Effector memory CD4-positive, alpha-beta T cell (primary cell): ENCODE measurements around the gene LRRC4C.

ENCODE experiments used
- DNase-seq, 3 donors: peaks; one replicate each; pipeline ENCODE4 v3.0.0-alpha.2; 2020
- H3K27ac ChIP-seq: 2 replicates; pipeline ENCODE4 v1.7.0; 2013; ENCODE audit warnings: mild to moderate bottlenecking, low read length, moderate library complexity; ENCODE audit not compliant: insufficient read depth, poor library complexity, severe bottlenecking
- H3K27me3 ChIP-seq: replicated peaks from 2 replicates; pipeline ENCODE4 v1.7.0; 2013; ENCODE audit warnings: mild to moderate bottlenecking, low read length; ENCODE audit not compliant: insufficient read depth, control insufficient read depth, poor library complexity, severe bottlenecking
- H3K36me3 ChIP-seq: 2 replicates; pipeline ENCODE4 v1.7.0; 2013; ENCODE audit warnings: mild to moderate bottlenecking, low read length, moderate library complexity; ENCODE audit not compliant: control insufficient read depth, insufficient read depth
- H3K4me1 ChIP-seq: 2 replicates; pipeline ENCODE4 v1.7.0; 2013; ENCODE audit warnings: low read length, mild to moderate bottlenecking; ENCODE audit not compliant: control insufficient read depth, insufficient read depth, poor library complexity, severe bottlenecking
- H3K4me3 ChIP-seq: 2 replicates; pipeline ENCODE4 v1.7.0; 2013; ENCODE audit warnings: low read length, low read depth, mild to moderate bottlenecking; ENCODE audit not compliant: insufficient read depth, poor library complexity, severe bottlenecking
- H3K9me3 ChIP-seq: 2 replicates; pipeline ENCODE4 v1.7.0; 2013; ENCODE audit warnings: mild to moderate bottlenecking, low read length, moderate library complexity; ENCODE audit not compliant: control insufficient read depth

The LRRC4C gene

DNA sequence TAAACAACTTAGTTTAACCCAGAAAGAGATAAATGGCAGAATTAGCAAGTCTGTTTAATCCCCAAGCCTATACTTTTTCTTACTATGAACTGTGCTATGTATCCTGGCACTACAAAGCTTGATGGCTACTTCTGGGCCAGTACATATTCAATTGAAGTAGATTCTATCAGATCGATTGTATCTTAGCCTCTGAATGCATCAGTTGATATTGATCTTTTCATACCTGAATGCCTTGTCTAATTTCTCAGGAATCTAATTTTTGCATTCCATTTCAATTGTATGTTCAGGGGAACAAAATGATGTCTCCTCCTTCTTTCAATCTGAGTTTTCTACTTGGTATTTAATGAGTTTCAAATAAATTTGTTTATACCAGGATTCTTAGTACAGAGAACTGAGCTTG is 1137.9 kb downstream of the LRRC4C start:
- Histone ChIP-seq H3K27me3 (no peaks in the 10 kb centered on the region), H3K36me3 (no peaks in the 10 kb centered on the region), H3K27ac (no peak overlapping the region), H3K4me3 (no peak overlapping the region), H3K9me3 (no peaks in the 10 kb centered on the region), H3K4me1 (no peaks in the 10 kb centered on the region)
- DNase-seq: no peak

DNA sequence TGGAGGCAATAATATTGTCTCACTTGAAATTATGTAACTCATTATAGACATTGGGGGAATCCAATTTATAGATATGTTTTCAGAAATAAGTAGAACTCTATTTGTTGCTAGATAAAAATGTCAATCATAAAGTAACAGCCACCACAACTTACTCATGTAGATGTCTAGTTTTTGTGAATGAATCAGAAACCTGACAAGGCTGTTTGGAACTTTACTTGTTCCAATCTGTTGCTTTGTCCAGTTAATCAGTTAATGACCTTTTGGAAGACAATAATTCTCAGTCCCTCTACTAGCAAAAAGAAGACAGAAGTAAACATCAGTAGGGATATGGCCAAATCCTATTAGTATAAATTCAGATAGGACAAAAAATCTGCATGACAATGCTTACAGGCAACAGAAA is 1143.3 kb downstream of the LRRC4C start:
- Histone ChIP-seq H3K4me3 (no peak overlapping the region), H3K27me3 (no peaks in the 10 kb centered on the region), H3K27ac (no peak overlapping the region), H3K9me3 (no peaks in the 10 kb centered on the region), H3K36me3 (no peaks in the 10 kb centered on the region), H3K4me1 (no peaks in the 10 kb centered on the region)
- no peak for DNase-seq

DNA sequence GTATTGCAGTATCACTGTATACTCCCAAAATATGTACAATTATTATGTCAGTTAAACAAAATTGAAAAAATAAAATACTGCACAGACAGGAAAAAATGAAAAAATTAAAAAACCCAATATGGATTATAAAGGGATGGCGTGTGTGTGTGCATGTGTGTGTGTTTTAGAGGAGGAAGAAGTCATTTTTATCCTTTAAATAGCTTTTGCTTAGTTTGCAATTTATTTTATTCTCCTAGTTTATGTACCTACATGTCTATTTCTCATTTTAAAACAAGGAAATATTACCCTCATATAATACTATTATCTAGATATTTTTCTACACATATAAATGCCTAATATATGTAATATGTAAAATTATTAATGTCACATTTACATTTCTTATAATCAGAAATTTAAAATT is 1144.3 kb downstream of the LRRC4C start:
- no peaks in the 10 kb centered on the region for H3K27me3 ChIP-seq

DNA sequence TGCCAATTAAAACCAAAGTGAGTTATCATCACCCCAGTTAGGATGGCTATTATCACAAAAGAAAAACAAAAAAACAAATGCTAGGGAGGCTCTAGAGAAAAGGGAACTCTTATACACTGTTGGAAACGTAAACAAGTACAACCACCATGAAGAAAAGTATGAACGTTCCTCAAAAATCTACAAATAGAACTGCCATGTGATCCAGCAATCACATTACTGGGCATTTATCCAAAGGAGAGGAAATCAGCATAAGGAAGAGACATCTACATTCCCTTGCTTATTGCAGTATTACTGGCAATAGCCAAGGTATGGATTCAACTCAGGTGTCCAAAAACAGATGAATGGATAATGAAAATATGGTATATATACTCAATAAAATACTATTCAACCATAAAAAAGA is 1145.1 kb downstream of the LRRC4C start:
- Histone ChIP-seq H3K27ac (no peak overlapping the region), H3K9me3 (no peaks in the 10 kb centered on the region), H3K36me3 (no peaks in the 10 kb centered on the region), H3K27me3 (no peaks in the 10 kb centered on the region), H3K4me1 (no peaks in the 10 kb centered on the region), H3K4me3 (no peak overlapping the region)
- no peak for DNase-seq

More for the DNA sequence above, 1144.3 kb downstream of the LRRC4C start:
- H3K4me3 ChIP-seq: no peak overlapping the region
- no peak for DNase-seq
- no peaks in the 10 kb centered on the region for H3K36me3 ChIP-seq
- no peak overlapping the region for H3K27ac ChIP-seq
- H3K9me3 ChIP-seq: no peaks in the 10 kb centered on the region
- H3K4me1 ChIP-seq: no peaks in the 10 kb centered on the region

DNA sequence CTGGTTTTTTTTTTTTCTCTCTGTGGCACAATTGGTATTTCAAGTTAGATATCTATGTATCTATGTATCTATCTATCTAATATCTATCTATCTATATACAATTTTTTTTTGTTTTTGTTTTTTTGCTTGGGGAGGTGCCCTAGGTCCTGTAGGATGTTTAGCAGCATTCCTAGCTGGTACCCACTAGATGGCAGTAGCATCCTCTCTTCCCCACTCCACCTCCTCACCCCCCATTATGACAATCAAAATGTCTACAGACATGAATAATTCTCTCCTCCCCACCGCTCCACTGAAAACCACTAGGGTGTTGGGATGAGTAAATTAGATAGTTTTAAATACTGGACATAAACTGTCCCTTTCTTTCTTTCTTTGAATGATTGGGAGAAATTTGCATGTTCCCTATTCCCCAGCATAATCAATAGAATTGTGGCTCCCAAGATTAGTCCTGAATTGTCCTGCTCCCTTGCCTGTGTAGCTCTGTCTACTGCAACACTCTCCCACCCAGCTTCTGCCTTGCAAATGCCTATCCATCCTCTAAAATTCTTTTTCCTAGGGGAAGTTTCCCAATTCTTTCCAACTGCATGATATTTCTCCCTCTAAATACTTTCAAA is 1152.4 kb downstream of the LRRC4C start:
- Histone ChIP-seq H3K4me3 (no peak overlapping the region), H3K27me3 (no peaks in the 10 kb centered on the region), H3K36me3 (no peaks in the 10 kb centered on the region), H3K9me3 (no peaks in the 10 kb centered on the region), H3K4me1 (no peaks in the 10 kb centered on the region), H3K27ac (no peak overlapping the region)
- DNase-seq: no peak

DNA sequence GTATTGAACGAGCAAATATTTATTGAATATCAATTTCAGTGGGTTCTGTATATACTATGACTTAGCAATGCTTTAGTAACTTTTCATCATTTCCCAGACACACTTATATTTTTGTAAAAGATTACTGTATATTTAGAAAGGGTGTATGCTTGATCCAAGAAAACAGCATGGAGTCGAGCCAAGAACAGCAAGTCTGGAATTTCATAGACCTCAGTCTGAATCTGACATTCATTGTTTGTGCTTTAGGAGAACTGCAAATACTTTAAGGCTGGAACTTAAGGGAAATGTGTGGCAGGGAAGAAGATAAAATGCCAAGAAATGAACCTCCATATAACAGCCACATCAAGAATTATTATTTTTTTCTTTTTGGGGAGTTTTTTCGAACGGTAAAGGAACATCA is 1156.8 kb downstream of the LRRC4C start:
- no peak overlapping the region for H3K4me3 ChIP-seq
- DNase-seq: no peak
- no peaks in the 10 kb centered on the region for H3K27me3 ChIP-seq
- H3K27ac ChIP-seq: no peak overlapping the region
- no peaks in the 10 kb centered on the region for H3K9me3 ChIP-seq
- H3K4me1 ChIP-seq: no peaks in the 10 kb centered on the region
- no peaks in the 10 kb centered on the region for H3K36me3 ChIP-seq

DNA sequence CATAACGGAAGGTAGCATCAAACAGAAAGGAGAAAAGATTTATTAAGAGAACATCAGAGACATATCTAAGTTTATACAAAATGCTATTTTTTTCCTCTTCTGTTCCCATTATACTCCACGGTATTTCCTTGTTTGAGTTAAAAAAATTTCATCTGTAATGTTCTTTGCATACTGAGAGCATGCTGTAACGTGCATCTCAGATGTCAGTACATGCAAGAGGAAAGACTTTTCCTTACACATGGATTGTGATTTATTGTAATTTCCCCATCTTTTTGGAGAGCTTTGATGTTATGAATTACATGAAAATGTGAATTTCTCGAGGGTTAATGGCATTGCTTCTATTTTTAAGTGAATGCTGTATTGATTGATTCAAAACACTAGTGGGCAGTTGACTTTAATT is 1164.0 kb downstream of the LRRC4C start:
- DNase-seq: no peak
- no peaks in the 10 kb centered on the region for H3K36me3 ChIP-seq
- no peaks in the 10 kb centered on the region for H3K27me3 ChIP-seq
- no peak overlapping the region for H3K27ac ChIP-seq
- no peak overlapping the region for H3K4me3 ChIP-seq
- H3K9me3 ChIP-seq: no peaks in the 10 kb centered on the region
- no peaks in the 10 kb centered on the region for H3K4me1 ChIP-seq

DNA sequence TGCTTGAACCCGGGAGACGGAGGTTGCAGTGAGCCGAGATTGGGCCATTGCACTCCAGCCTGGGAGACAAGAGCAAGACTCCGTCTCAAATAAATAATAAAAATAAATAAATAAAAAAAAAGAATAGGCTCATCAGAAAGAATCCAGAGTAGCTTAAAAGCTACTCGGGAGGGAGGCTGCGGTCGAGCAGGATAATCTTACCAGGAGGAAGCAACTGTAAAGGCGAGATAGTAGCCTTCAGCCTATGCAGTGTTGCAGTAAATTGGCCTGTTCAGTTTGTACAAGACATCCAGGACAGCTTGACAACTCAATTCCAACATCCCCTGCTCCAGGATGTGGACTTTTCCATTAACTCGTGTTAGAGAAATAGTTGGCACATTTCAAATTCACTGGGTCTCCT is 1164.7 kb downstream of the LRRC4C start:
- Histone ChIP-seq H3K27ac (no peak overlapping the region), H3K9me3 (no peaks in the 10 kb centered on the region), H3K36me3 (no peaks in the 10 kb centered on the region), H3K4me3 (no peak overlapping the region), H3K4me1 (no peaks in the 10 kb centered on the region), H3K27me3 (no peaks in the 10 kb centered on the region)
- DNase-seq: no peak

DNA sequence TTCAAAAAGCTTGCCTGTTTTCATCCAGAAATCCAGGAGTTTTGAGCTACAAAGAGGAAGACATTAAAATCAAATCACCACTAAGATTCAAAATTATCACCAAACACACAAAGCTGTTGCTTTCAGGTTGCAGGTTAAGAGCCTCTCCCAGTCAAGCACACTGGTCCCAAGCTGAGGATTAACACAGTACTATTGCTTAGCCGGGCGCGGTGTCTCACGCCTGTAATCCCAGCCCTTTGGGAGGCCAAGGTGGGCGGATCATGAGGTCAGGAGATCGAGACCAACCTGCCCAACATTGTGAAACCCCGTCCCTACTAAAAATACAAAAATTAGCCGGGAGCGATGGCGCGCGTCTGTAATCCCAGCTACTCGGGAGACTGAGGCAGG is 1165.1 kb downstream of the LRRC4C start:
- Histone ChIP-seq H3K9me3 (no peaks in the 10 kb centered on the region), H3K36me3 (no peaks in the 10 kb centered on the region), H3K27ac (no peak overlapping the region), H3K4me1 (no peaks in the 10 kb centered on the region), H3K27me3 (no peaks in the 10 kb centered on the region), H3K4me3 (no peak overlapping the region)
- DNase-seq: no peak

DNA sequence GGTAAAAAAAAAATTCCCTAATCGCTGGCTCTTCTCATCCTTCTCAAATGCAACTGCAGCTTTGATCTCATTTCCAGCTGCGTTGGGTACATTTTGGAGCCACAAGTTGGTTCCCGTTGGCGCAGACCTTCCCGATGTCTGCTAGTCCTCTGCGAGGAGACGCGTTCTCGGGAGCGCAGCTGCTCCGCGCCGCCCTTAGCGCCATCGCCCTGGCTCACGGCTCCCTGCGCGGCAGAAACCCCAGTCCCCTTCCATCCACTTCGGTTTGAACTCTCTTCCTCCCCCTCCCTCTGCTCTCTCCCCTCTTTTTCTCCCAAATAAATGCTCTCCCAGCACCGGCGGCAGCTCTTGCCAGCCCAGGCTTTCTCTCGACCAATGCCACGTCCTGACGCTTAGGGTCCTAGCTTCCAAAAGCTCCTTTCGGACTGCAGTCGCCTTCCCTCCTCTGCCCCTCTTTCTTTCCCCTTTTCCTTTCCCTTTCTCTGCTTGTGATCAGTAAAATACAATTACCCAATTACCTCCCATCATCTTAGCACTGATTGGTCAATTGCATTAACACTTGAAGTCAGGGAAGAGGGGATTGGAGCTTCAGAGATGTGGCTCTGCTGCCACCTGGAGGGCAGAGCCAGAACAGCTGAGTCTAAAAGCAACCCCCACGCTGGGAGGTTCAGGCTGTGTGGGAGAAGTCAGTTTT is 1165.7 kb downstream of the LRRC4C start:
- no peak overlapping the region for H3K27ac ChIP-seq
- no peaks in the 10 kb centered on the region for H3K36me3 ChIP-seq
- H3K4me1 ChIP-seq: no peaks in the 10 kb centered on the region
- DNase-seq: no peak
- H3K27me3 ChIP-seq: no peaks in the 10 kb centered on the region
- H3K9me3 ChIP-seq: no peaks in the 10 kb centered on the region
- no peak overlapping the region for H3K4me3 ChIP-seq
